Omental fat pad (tissue), 4 donors: ENCODE data around the gene CDH26. TPM values are rescaled to one million over a fixed set of nuclear protein-coding genes. Genes with fewer than 3 reads are reported as not detected.
"Not testable (repeated sequence)": the region's sequence is repeated elsewhere in the genome, so short reads cannot be mapped to it uniquely, and the experiment has no call there.

Source experiments
- ATAC-seq: fragments of 150-250 bp; one replicate; pipeline ENCODE4 v1.9.1; 2016; ENCODE audit warnings: mild to moderate bottlenecking, moderate library complexity; ENCODE audit not compliant: low FRiP score
- DNase-seq: peaks from one replicate; pipeline ENCODE4 v3.0.0-alpha.2; 2019; ENCODE audit warnings: low spot score
- total RNA-seq, 4 donors: library from RNA; depleted of rRNA; stranded (reverse); fragments of >200 nt; gene quantifications; one replicate each; pipeline ENCODE4 v1.1.0, GENCODE V29; 2016
- TF ChIP-seq, protein P1 (sequence below), 3 donors: fragments of 450-650 bp; IDR thresholded peaks; one replicate each; pipeline ENCODE4 v1.5.1; 2016 to 2017; ENCODE audit warnings: antibody characterized with exemption in 3 of 3, mild to moderate bottlenecking in 3 of 3, moderate library complexity in 2 of 3

The CDH26 gene
- total RNA-seq, 4 donors from 2014 or later = 0.60 to 4.1 (median 1.6) TPM

- no peak for DNase-seq
- ATAC-seq = no peak
- TF ChIP-seq, protein P1, sequence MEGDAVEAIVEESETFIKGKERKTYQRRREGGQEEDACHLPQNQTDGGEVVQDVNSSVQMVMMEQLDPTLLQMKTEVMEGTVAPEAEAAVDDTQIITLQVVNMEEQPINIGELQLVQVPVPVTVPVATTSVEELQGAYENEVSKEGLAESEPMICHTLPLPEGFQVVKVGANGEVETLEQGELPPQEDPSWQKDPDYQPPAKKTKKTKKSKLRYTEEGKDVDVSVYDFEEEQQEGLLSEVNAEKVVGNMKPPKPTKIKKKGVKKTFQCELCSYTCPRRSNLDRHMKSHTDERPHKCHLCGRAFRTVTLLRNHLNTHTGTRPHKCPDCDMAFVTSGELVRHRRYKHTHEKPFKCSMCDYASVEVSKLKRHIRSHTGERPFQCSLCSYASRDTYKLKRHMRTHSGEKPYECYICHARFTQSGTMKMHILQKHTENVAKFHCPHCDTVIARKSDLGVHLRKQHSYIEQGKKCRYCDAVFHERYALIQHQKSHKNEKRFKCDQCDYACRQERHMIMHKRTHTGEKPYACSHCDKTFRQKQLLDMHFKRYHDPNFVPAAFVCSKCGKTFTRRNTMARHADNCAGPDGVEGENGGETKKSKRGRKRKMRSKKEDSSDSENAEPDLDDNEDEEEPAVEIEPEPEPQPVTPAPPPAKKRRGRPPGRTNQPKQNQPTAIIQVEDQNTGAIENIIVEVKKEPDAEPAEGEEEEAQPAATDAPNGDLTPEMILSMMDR (IDR thresholded peaks at IDR 0.05) = no peak
These were observed 10.0 kb upstream of the CDH26 start for GRCh38 chr20:59948212-59948611.

DNA sequence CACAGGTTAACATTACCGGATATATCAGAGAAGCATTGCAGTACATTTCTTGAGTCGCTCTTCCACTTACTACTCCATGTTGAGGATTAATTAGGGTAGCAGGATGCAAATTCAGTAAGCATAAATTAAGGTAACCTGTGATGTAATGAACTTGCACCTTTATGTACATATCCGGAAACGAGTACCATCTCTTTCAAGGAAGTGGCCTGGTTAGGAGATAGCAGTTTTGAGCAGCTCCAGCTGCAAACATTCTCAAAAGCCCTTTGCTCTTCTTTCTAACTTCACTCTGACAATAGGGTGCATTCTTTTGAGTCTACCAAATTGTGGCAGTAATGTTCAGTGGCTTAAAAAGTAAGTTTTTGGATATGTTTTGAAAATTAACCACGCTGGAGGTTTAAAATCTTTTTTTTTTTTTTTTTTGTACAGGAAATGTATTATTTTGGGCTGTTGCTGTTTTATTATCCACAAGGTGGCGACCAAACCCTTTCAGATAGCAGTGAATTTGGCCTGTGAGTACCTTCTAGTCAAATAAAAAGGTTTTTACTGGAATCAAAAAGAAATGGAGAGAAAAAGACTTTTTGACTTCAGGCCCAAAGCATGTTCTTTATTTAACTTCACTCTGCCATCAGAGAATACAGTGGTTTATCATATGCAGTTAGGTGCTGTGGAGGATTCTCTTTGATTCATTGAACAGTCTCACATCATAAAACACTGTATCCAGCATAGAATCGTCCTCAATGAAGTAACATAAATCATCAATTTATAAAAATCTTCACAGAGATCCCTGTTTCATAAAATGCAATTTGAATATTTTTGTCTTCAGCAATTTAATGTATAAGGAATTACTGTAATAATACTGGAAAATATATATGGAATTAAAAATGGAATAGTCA is 9.1 kb upstream of the CDH26 start:
- DNase-seq (no peak), ATAC-seq (no peak)
- TF ChIP-seq, protein P1 (IDR thresholded peaks at IDR 0.05) = no peak

DNA sequence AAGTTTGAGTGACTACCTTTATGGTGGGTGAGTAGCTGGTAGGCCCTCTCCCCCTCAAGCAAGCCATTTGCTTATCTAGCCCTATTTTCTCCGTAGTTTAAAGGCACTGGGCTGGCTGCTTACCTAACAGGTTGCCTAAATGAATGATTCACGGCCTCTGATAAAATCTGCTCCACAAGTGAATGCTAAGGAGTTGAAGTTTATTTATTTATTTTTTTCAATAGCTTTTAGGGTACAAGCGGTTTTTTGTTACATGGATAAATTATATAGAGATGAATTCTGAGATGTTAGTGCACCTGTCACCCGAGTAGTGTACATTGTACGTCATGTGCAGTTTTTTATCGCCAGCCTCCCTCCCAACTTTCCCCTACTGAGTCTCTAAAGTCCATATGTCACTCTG is 8.3 kb upstream of the CDH26 start:
- ATAC-seq = no peak
- no peak for DNase-seq
- TF ChIP-seq, protein P1 (IDR thresholded peaks at IDR 0.05) = no peak

- ATAC-seq (no peak), DNase-seq (no peak)
- TF ChIP-seq, protein P1 (IDR thresholded peaks at IDR 0.05) = no peak
These were observed 3.5 kb upstream of the CDH26 start for GRCh38 chr20:59954718-59955117.

DNA sequence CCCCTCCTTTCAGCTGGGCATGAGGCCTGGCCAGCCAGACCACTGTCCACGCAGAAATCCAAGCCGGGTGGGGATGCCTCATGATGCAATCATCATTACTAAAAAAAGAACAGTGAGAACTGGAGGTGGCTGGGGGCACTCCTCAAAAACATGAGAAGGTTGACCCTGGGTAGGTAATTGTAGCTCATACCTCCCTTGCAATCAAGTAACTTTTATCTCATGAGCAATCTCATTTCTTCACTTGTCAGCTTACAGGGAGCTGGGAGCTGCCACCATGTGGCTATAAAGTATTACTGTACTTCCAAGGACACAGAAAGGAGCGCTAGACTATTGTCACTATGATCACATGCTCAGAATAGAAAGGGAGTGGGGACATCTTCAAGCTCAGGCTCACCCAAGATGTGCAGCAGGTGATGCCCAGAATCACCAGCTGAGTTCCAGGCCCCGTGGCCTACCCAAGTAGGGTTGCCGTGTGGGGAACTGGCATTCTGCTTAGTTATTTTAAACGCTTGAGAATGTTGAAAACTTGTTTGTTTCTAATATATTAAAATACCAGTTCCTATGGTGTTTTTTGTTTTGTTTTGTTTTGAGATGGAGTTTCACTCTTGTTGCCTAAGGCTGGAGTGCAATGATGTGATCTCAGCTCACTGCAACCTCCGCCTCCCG is 3.0 kb upstream of the CDH26 start:
- TF ChIP-seq, protein P1 (IDR thresholded peaks at IDR 0.05) = no peak
- DNase-seq = no peak
- ATAC-seq = no peak

DNA sequence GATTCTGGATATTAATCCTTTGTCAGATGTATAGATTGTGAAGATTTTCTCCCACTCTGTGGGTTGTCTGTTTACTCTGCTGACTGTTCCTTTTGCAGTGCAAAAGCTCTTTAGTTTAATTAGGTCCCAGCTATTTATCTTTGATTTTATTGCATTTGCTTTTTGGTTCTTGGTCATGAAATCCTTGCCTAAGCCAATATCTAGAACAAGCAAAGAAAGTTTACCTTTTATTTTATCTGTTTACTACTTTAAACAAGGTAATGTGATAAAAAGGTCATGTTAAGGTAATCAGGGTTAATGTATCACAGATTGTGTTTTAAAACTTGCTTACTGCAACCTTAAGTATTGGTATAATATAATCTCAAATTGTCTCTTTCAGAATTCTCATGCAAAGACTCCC is 655 bp upstream of the CDH26 start:
- not testable (repeated sequence) for DNase-seq, ATAC-seq

GRCh38 chr20:59958626-59959025 is 403 bp downstream of the CDH26 start:
- ATAC-seq (no peak), DNase-seq (no peak)
- TF ChIP-seq, protein P1 (IDR thresholded peaks at IDR 0.05) = no peak
